ENCODE measurements around the gene BSG. TPM values are rescaled to one million over a fixed set of nuclear protein-coding genes. Genes with fewer than 3 reads are reported as not detected.

Gene BSG
- total and polyA plus RNA-seq, 4 donors, result 80.4 to 367 (median 149) TPM

DNA sequence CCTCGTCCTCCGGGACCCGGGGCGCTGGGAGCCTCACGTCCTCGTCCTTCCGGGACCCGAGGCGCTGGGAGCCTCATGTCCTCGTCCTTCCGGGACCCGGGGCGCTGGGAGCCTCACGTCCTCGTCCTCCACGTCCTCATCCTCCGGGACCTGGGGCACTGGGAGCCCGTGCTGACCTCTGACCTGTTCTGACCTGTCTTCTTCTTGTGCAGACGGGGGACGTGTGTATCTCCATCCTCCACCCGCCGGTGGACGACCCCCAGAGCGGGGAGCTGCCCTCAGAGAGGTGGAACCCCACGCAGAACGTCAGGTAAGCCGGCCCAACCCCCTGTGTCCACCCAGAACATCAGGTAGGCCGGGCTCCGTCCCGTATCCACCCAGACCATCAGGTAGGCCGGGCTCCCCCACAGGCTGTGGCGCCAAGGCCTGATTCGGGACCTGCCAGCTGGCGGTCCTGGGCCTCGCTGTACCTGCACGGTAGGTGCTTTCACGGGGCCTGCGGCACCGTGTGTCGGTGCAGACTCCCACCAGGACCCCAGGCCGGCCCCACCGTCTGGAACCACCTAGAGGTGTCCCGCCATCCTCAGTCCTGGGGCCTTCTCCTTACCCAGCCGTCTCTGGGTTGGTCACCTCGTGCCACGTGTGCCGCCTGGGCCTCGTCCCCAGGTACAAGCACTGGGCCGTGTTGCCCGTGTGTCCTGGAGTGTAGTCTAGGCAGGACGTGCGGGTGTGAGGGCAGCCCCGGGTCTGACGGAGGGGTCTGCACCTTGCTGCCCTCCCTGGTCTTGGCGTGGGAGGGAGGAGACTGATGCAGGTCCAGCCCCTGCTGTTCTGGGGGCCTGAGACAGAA is 36.1 kb upstream of the BSG start:
- Histone ChIP-seq H3K9me3 (ENCODE audit: control insufficient read depth in 4 of 4, low read length in 3 of 4) (no peaks in the 10 kb centered on the region), H3K27ac (ENCODE audit: low read depth in 1 of 2, low read length in 2 of 2) (no peak overlapping the region), H3K4me3 (ENCODE audit: low read depth in 1 of 3, low read length in 3 of 3) (no peak overlapping the region), H3K9ac (ENCODE audit: low read depth in 1 of 2, low read length in 2 of 2) (no peak overlapping the region), H3K27me3 (ENCODE audit: control insufficient read depth in 4 of 4, insufficient read depth in 4 of 4, low read length in 3 of 4) (no peaks in the 10 kb centered on the region), H3K4me1 (ENCODE audit: control insufficient read depth in 4 of 4, insufficient read depth in 4 of 4, low read length in 3 of 4) (peaks cover 13 to 30% (median 20%) of the 10 kb centered on the region in 4 donors), H3K36me3 (ENCODE audit: control insufficient read depth in 4 of 4, insufficient read depth in 3 of 4, low read depth in 1 of 4, low read length in 3 of 4) (peaks cover 3 to 25% (median 16%) of the 10 kb centered on the region in 4 donors)
- TF ChIP-seq HNF4G (IDR thresholded peaks at IDR 0.05) (no peak), GABPA (IDR thresholded peaks at IDR 0.05 in 1 of 2, conservative IDR thresholded peaks at IDR 0.05 in 1 of 2) (no peak), YY1 (IDR thresholded peaks at IDR 0.05) (no peak), CTCF (IDR thresholded peaks at IDR 0.05; ENCODE audit: low read depth, low read length, missing input control) (no peak), RXRA (IDR thresholded peaks at IDR 0.05) (no peak), SP1 (IDR thresholded peaks at IDR 0.05) (no peak), NR2F2 (IDR thresholded peaks at IDR 0.05) (no peak), MAX (IDR thresholded peaks at IDR 0.05) (no peak), JUND (IDR thresholded peaks at IDR 0.05) (no peak), EGR1 (IDR thresholded peaks at IDR 0.05; ENCODE audit: low read depth in 2 of 2) (no peak), RAD21 (IDR thresholded peaks at IDR 0.05) (no peak), FOXA2 (IDR thresholded peaks at IDR 0.05) (no peak), TAF1 (conservative IDR thresholded peaks at IDR 0.05) (no peak), HNF4A (conservative IDR thresholded peaks at IDR 0.05) (no peak), ZBTB33 (IDR thresholded peaks at IDR 0.05) (no peak), FOXA1 (IDR thresholded peaks at IDR 0.05) (no peak)
- TF ChIP-seq, protein P1, sequence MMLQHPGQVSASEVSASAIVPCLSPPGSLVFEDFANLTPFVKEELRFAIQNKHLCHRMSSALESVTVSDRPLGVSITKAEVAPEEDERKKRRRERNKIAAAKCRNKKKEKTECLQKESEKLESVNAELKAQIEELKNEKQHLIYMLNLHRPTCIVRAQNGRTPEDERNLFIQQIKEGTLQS (IDR thresholded peaks at IDR 0.05), result no peak
- TF ChIP-seq, protein P2, sequence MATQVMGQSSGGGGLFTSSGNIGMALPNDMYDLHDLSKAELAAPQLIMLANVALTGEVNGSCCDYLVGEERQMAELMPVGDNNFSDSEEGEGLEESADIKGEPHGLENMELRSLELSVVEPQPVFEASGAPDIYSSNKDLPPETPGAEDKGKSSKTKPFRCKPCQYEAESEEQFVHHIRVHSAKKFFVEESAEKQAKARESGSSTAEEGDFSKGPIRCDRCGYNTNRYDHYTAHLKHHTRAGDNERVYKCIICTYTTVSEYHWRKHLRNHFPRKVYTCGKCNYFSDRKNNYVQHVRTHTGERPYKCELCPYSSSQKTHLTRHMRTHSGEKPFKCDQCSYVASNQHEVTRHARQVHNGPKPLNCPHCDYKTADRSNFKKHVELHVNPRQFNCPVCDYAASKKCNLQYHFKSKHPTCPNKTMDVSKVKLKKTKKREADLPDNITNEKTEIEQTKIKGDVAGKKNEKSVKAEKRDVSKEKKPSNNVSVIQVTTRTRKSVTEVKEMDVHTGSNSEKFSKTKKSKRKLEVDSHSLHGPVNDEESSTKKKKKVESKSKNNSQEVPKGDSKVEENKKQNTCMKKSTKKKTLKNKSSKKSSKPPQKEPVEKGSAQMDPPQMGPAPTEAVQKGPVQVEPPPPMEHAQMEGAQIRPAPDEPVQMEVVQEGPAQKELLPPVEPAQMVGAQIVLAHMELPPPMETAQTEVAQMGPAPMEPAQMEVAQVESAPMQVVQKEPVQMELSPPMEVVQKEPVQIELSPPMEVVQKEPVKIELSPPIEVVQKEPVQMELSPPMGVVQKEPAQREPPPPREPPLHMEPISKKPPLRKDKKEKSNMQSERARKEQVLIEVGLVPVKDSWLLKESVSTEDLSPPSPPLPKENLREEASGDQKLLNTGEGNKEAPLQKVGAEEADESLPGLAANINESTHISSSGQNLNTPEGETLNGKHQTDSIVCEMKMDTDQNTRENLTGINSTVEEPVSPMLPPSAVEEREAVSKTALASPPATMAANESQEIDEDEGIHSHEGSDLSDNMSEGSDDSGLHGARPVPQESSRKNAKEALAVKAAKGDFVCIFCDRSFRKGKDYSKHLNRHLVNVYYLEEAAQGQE (IDR thresholded peaks at IDR 0.05), result no peak
- WGBS, result 93% methylated on average over 55 of the region's 55 CpGs
- DNase-seq (ENCODE audit: low spot score), result no peak
